BLaER1 treated with 17β-estradiol and CSF1 and Interleukin-3, amounts not matched to agents 10 nM and 100 nM (cell line): ENCODE measurements around the gene ELOF1.
"Not testable (repeated sequence)": the region's sequence is repeated elsewhere in the genome, so short reads cannot be mapped to it uniquely, and the experiment has no call there.

Experiments
- H3K27ac ChIP-seq, 11 experiments: shearing (Covaris generic); formaldehyde crosslinking; 2 replicates each; pipeline ENCODE4 v1.8.1; 2022
- H3K27me3 ChIP-seq, 11 experiments: shearing (Covaris generic); formaldehyde crosslinking; 2 replicates each; pipeline ENCODE4 v1.8.1; 2022
- H3K36me3 ChIP-seq, 11 experiments: shearing (Covaris generic); formaldehyde crosslinking; 2 replicates each; pipeline ENCODE4 v1.8.1; 2022
- H3K4me1 ChIP-seq, 10 experiments: shearing (Covaris generic); formaldehyde crosslinking; 2 replicates each; pipeline ENCODE4 v1.8.1; 2022
- H3K4me2 ChIP-seq, 11 experiments: shearing (Covaris generic); formaldehyde crosslinking; 2 replicates each; pipeline ENCODE4 v1.8.1; 2022
- H3K4me3 ChIP-seq, 10 experiments: shearing (Covaris generic); formaldehyde crosslinking; 2 replicates each; pipeline ENCODE4 v1.8.1; 2022
- H3K9ac ChIP-seq, 11 experiments: shearing (Covaris generic); formaldehyde crosslinking; 2 replicates each; pipeline ENCODE4 v1.8.1; 2022
- H3K9me3 ChIP-seq, 11 experiments: shearing (Covaris generic); formaldehyde crosslinking; replicated peaks in 1 of 11; 2 replicates each; pipeline ENCODE4 v1.8.1; 2022
- H4K20me1 ChIP-seq, 11 experiments: shearing (Covaris generic); formaldehyde crosslinking; 2 replicates each; pipeline ENCODE4 v1.8.1; 2022
- Cebpa-rat ChIP-seq, 11 experiments: shearing (Covaris generic); IDR thresholded peaks; 2 replicates each; pipeline ENCODE4 v1.8.1; 2022

Gene ELOF1

DNA sequence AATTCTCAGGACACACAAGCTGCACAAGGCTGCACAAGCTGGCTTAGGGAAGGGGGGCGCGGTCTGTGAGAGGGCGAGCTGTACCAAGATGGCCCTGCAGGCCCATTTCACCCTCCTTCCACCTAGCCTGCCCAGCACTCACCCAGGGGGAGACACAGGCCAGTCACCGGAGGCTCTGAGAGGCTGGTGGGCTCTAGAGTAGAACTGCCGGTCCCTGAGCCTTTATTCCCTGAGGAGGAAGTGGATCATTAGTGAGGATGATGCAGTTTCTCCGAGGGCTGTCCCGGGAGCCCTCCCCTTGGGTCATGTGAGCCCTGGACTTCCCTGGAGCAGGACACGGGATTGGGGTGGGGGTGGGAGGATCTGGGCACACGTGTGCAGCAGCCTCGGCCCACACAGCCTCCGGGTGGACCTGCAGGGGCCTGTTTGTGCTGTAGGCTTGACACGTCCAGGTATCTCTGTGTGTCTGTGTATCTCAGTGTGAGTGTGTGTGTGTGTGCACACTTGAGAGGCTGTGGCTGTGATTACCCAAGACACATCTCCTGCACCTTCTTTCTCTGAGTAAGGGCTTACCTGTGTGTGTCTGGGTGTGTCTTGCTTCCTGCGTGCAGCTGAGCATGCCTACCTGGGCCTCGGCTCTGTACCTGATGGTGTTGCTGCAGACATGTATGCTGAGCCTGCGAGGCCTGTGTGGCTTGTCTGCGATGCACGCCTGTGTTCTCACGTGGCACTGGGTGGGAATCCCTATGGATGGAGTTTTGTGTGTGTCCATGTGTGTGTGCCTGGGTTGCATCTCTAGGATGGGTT, 18.6 kb upstream of the ELOF1 start, which contains the start of gene ACP5:
TSS of gene ACP5 (minus strand) at position 195 of the 807 bp plus-strand sequence. CDS start 328 bp downstream, outside the sequence.
- Histone ChIP-seq H3K4me3 (peak within 1 kb of the TSS in 9 of 10 experiments; percentile 29 to 59 (median 48); a peak in 13 of 20 replicates), H3K36me3 (no peaks in the 10 kb centered on the region), H3K9ac (peak within 1 kb of the TSS in 5 of 11 experiments; percentile 6 to 73 (median 41); a peak in 5 of 22 replicates), H3K4me1 (peaks cover 54 to 68% (median 60%) of the 10 kb centered on the region in 10 experiments), H3K9me3 (no peaks in the 10 kb centered on the region), H4K20me1 (peaks cover 0 to 12% (median 0%) of the 10 kb centered on the region in 11 experiments; a peak in 3 of 22 replicates), H3K4me2 (peak within 1 kb of the TSS; percentile 81 to 97 (median 88)), H3K27me3 (peaks cover 19 to 34% (median 28%) of the 10 kb centered on the region in 11 experiments), H3K27ac (peak within 1 kb of the TSS in 1 of 11 experiments; percentile 35; a peak in 1 of 22 replicates)
- no peak for TF ChIP-seq Cebpa-rat (IDR thresholded peaks at IDR 0.05)

DNA sequence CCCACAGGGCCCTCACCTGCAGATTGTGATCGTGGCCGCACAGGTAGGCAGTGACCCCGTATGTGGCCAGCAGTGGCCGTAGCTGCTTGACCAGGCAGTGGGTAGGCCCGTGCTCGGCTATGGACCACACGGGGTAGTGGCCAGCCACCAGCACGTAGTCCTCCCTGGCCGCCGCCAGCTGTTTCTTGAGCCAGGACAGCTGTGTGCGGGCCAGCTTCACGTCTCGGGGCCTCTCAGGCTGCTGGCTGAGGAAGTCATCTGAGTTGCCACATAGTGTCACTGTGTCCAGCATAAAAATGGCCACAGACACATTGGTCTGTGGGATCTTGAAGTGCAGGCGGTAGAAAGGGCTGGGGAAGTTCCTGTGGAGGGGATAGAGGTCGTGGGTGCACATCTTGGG, 17.2 kb upstream of the ELOF1 start:
- peak overlapping the region in 2 of 11 experiments; percentile 90 to 97; a peak in 3 of 22 replicates for H3K4me2 ChIP-seq
- H3K9me3 ChIP-seq: no peaks in the 10 kb centered on the region
- H4K20me1 ChIP-seq: peaks cover 0 to 12% (median 0%) of the 10 kb centered on the region in 11 experiments; a peak in 3 of 22 replicates
- peaks cover 19 to 34% (median 28%) of the 10 kb centered on the region in 11 experiments for H3K27me3 ChIP-seq
- no peak overlapping the region for H3K27ac ChIP-seq
- H3K36me3 ChIP-seq: no peaks in the 10 kb centered on the region
- no peak overlapping the region for H3K9ac ChIP-seq
- no peak overlapping the region for H3K4me3 ChIP-seq
- no peak for TF ChIP-seq Cebpa-rat (IDR thresholded peaks at IDR 0.05)
- peaks cover 40 to 54% (median 46%) of the 10 kb centered on the region in 10 experiments for H3K4me1 ChIP-seq

DNA sequence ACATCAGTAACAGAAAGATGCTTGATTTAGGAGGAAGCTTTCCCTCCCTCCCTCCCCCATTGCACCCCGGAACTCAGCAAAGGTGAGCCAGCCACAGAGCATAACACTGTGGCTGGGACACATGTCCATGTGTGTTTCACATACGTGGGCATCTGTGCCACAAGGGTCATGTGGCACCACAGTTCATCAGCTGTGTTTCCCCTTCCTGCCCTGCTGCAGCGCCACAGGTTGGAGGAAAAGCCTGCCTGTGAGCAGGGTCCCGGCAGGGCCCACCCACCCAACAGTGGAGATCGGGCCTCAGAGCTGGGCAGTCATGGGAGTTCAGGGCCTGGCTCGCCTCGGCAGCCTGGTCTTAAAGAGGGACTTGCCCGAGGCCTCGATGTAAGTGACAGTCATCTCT, 15.7 kb upstream of the ELOF1 start:
- Histone ChIP-seq H3K27ac (no peak overlapping the region), H3K4me2 (peak overlapping the region in 5 of 11 experiments; percentile 11 to 38 (median 21); a peak in 4 of 22 replicates), H3K4me1 (peaks cover 33 to 46% (median 39%) of the 10 kb centered on the region in 10 experiments), H4K20me1 (peaks cover 0 to 12% (median 0%) of the 10 kb centered on the region in 11 experiments; a peak in 3 of 22 replicates), H3K36me3 (no peaks in the 10 kb centered on the region), H3K4me3 (no peak overlapping the region), H3K9me3 (no peaks in the 10 kb centered on the region), H3K9ac (no peak overlapping the region), H3K27me3 (peaks cover 19 to 30% (median 27%) of the 10 kb centered on the region in 11 experiments)
- no peak for TF ChIP-seq Cebpa-rat (IDR thresholded peaks at IDR 0.05)

DNA sequence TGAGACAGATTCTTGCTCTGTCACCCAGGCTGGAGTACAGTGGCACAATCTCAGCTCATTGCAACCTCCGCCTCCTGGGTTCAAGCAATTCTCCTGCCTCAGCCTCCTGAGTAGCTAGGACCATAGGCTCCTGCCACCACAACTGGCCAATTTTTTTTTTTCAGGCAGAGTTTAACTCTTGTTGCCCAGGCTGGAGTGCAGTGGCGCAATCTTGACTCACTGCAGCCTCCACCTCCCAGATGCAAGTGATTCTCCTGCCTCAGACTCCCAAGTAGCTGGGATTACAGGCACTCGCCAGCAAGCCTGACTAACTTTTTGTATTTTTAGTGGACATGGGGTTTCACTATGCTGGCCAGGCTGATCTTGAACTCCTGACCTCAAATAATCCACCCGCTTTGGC, 14.7 kb upstream of the ELOF1 start:
- not testable (repeated sequence) for H3K9me3 ChIP-seq, H3K4me3 ChIP-seq, H3K4me2 ChIP-seq, H3K9ac ChIP-seq, H3K27ac ChIP-seq, H3K36me3 ChIP-seq
- Histone ChIP-seq H4K20me1 (peaks cover 0 to 12% (median 0%) of the 10 kb centered on the region in 11 experiments; a peak in 3 of 22 replicates), H3K4me1 (peaks cover 34 to 46% (median 41%) of the 10 kb centered on the region in 10 experiments), H3K27me3 (peaks cover 11 to 21% (median 18%) of the 10 kb centered on the region in 11 experiments)

DNA sequence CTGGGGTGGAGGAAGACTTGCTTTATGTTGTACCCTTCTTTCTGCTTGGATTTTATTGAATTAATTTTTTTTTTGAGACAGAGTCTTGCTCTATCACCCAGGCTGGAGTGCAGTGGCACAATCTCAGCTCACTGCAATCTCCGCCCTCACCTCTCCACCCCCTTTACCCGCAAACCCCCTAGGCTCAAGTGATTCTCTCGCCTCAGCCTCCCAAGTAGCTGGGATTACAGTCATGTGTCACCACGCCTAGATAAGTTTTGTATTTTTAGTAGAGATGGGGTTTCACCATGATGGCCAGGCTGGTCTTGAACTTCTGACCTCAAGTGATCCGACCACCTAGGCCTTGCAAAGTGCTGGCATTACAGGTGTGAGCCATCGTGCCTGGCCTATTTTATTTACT, 14.3 kb upstream of the ELOF1 start:
- Histone ChIP-seq H3K27me3 (peaks cover 7 to 17% (median 14%) of the 10 kb centered on the region in 11 experiments), H4K20me1 (peaks cover 0 to 12% (median 0%) of the 10 kb centered on the region in 11 experiments; a peak in 3 of 22 replicates), H3K4me1 (peaks cover 34 to 46% (median 41%) of the 10 kb centered on the region in 10 experiments)
- not testable (repeated sequence) for H3K4me3 ChIP-seq, H3K4me2 ChIP-seq, H3K9me3 ChIP-seq, H3K27ac ChIP-seq, H3K9ac ChIP-seq, H3K36me3 ChIP-seq

DNA sequence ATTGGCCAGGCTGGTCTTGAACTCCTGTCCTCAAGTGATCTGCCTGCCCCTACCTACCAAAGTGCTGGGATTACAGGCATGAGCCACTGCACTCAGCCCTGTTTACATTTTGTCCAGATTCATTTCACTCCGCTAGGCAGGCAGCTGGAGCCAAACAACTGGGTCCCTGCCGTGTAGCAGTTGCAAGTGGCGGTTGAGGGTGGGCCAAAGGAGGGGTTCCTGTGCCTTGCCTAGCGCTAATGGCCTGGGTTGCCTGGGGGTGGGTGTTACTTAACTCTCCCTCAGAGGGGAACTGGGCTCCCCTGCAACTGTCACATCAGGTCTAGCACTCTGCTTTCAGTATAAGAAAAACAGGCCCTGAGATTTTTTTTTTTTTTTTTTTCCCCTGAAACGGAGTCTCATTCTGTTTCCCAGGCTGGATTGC, 11.0 kb upstream of the ELOF1 start:
- Histone ChIP-seq H3K9me3 (no peaks in the 10 kb centered on the region), H3K9ac (no peak overlapping the region; a peak in 2 of 22 replicates), H3K36me3 (no peaks in the 10 kb centered on the region), H4K20me1 (no peaks in the 10 kb centered on the region; a peak in 1 of 22 replicates), H3K27me3 (no peaks in the 10 kb centered on the region), H3K4me2 (peak overlapping the region; percentile 20 to 67 (median 45); a peak in 19 of 22 replicates), H3K4me1 (peaks cover 42 to 53% (median 49%) of the 10 kb centered on the region in 10 experiments), H3K27ac (no peak overlapping the region), H3K4me3 (no peak overlapping the region)
- no peak for TF ChIP-seq Cebpa-rat (IDR thresholded peaks at IDR 0.05)

DNA sequence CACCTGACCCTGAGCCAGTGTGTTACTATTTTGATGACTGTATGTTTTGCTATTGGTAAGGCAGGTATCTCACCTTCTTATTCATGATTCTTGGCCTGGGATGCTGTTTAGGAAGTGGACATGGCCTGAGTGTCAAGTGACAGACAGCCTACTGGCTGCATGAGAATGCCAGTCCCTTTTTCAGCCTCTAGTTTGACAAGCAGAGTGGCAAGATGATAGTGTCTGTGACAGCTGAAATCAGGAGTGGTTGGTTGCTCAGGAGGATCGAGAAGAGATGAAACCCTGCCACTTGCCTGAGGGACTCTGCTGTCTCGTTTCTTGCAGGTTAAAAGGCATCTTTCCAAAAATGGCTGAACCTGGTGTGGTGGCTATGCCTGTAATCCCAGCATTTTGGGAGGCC, 7.1 kb upstream of the ELOF1 start:
- Histone ChIP-seq H3K4me2 (peak overlapping the region in 2 of 11 experiments; percentile 67 to 83; a peak in 4 of 22 replicates), H3K27me3 (no peaks in the 10 kb centered on the region), H3K27ac (no peak overlapping the region), H4K20me1 (no peaks in the 10 kb centered on the region; a peak in 1 of 22 replicates), H3K4me1 (peaks cover 50 to 85% (median 61%) of the 10 kb centered on the region in 10 experiments), H3K9me3 (no peaks in the 10 kb centered on the region), H3K4me3 (no peak overlapping the region), H3K9ac (no peak overlapping the region), H3K36me3 (no peaks in the 10 kb centered on the region)
- no peak for TF ChIP-seq Cebpa-rat (IDR thresholded peaks at IDR 0.05)

DNA sequence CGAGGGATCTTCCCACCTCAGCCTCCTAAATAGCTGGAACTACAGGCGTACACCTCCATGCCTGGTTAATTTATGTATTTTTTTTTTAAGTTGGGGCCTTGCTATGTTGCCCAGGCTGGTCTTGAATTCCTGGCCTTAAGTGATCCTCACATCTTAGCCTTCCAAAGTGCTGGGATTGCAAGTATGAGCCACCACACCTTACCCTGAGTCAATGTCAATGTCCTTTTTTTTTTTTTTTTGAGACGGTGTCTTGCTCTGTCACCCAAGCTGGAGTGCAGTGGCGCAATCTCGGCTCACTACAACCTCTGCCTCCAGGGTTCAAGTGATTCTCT, 6.6 kb upstream of the ELOF1 start:
- not testable (repeated sequence) for H3K27ac ChIP-seq, H3K36me3 ChIP-seq, H4K20me1 ChIP-seq, H3K27me3 ChIP-seq, H3K9ac ChIP-seq, H3K9me3 ChIP-seq, H3K4me3 ChIP-seq
- Histone ChIP-seq H3K4me1 (peaks cover 54 to 89% (median 65%) of the 10 kb centered on the region in 10 experiments), H3K4me2 (peak overlapping the region in 3 of 11 experiments; percentile 58 to 83 (median 67); a peak in 8 of 22 replicates)

DNA sequence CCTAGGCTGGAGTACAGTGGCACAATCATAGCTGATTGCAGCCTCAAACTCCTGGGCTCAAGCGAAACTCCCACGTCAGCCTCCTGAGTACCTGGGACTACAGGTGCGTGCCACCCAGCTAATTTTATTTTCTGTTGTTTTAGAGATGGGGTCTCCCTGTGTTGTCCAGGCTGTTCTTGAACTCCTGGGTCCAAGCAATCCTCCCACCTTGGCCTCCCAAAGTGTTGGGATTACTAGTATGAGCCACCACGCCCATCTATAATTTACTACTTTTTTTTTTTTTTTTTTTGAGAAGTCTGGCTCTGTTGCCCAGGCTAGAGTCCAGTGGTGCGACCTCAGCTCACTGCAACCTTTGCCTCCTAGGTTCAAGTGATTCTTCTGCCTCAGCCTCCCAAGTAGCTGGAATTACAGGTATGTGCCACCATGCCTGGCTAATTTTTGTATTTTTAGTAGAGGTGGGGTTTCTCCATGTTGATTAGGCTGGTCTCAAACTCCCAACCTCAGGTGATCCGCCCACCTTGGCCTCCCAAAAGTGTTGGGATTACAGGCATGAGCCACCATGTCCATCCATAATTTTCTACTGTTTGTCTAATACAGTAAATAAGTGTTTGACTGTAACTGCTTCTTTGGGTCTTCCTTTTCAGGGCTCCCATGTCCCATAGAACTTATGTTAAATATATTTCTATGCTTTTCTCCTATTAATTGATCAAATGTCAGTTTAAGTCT, 5.2 kb upstream of the ELOF1 start:
- H3K36me3 ChIP-seq, H4K20me1 ChIP-seq, H3K9me3 ChIP-seq, H3K4me3 ChIP-seq, H3K27me3 ChIP-seq: not testable (repeated sequence)
- H3K4me1 ChIP-seq: peaks cover 54 to 91% (median 66%) of the 10 kb centered on the region in 10 experiments
- peak overlapping the region; percentile 25 to 83 (median 48); a peak in 21 of 22 replicates for H3K4me2 ChIP-seq
- H3K27ac ChIP-seq: peak overlapping the region in 6 of 11 experiments; percentile 9 to 40 (median 22); a peak in 4 of 22 replicates
- 0 out of 22 replicates have a peak overlapping the region, but pooled peaks of 2 of the 11 experiments have one; percentile 4 to 35 for H3K9ac ChIP-seq
